Smooth muscle cell (in vitro differentiated cells): ENCODE data around the gene TSPAN31. TPM values are rescaled to one million over a fixed set of nuclear protein-coding genes. Genes with fewer than 3 reads are reported as not detected.

Experiments
- DNase-seq: peaks from one replicate; lab custom pipeline; 2025; ENCODE audit not compliant: unreplicated experiment; lab: John Stamatoyannopoulos, UW
- H2AFZ ChIP-seq: fragments of 200-600 bp; sonication (generic); 2 replicates; pipeline ENCODE4 v1.6.0; 2016; ENCODE audit warnings: antibody characterized with exemption, low read depth, mild to moderate bottlenecking
- H3F3A ChIP-seq: fragments of 200-600 bp; sonication (generic); 2 replicates; pipeline ENCODE4 v1.6.0; 2017; ENCODE audit warnings: antibody characterized with exemption, low read depth
- H3K27ac ChIP-seq: fragments of 200-600 bp; sonication (generic); 2 replicates; pipeline ENCODE4 v1.5.1; 2016; ENCODE audit warnings: low read depth, mild to moderate bottlenecking
- H3K27me3 ChIP-seq: fragments of 200-600 bp; sonication (generic); 2 replicates; pipeline ENCODE4 v1.6.1; 2016; ENCODE audit warnings: low read depth, mild to moderate bottlenecking
- H3K36me3 ChIP-seq: fragments of 200-600 bp; sonication (generic); 2 replicates; pipeline ENCODE4 v1.5.1; 2016; ENCODE audit warnings: low read depth
- H3K4me1 ChIP-seq: fragments of 200-600 bp; sonication (generic); 2 replicates; pipeline ENCODE4 v1.5.1; 2016; ENCODE audit warnings: low read depth
- H3K4me2 ChIP-seq: fragments of 200-600 bp; sonication (generic); 2 replicates; pipeline ENCODE4 v1.6.0; 2016; ENCODE audit warnings: mild to moderate bottlenecking
- H3K4me3 ChIP-seq: fragments of 200-600 bp; sonication (generic); 2 replicates; pipeline ENCODE4 v1.5.1; 2016; ENCODE audit warnings: mild to moderate bottlenecking
- H3K79me2 ChIP-seq: fragments of 200-600 bp; sonication (generic); 2 replicates; pipeline ENCODE4 v1.6.0; 2016; ENCODE audit warnings: low read depth, mild to moderate bottlenecking
- H3K9ac ChIP-seq: fragments of 200-600 bp; sonication (generic); 2 replicates; pipeline ENCODE4 v1.6.0; 2016; ENCODE audit warnings: low read depth
- H3K9me3 ChIP-seq: fragments of 200-600 bp; sonication (generic); replicated peaks from 2 replicates; pipeline ENCODE4 v1.5.1; 2016; ENCODE audit warnings: low read depth
- H4K20me1 ChIP-seq: fragments of 200-600 bp; sonication (generic); 2 replicates; pipeline ENCODE4 v1.6.0; 2016; ENCODE audit warnings: low read depth
- WGBS: methylation state at CpG from one replicate; pipeline ENCODE4 v1.1.7; 2016; ENCODE audit warnings: low lambda C conversion rate; 5-methylcytosine and 5-hydroxymethylcytosine counted together
- polyA plus RNA-seq: library from polyadenylated mRNA; unstranded; fragments of >200 nt; fragmentation: Nextera tagmentation; extraction: Ambion mirVana; gene quantifications from 2 replicates; pipeline ENCODE4 v1.2.1, GENCODE V29; 2016
- total RNA-seq: library from RNA; depleted of rRNA; stranded (reverse); fragments of >200 nt; gene quantifications from 2 replicates; pipeline ENCODE4 v1.2.3, GENCODE V29; 2014
- TF ChIP-seq, protein P1 (sequence below): fragments of 200-600 bp; sonication (generic); IDR thresholded peaks from 2 replicates; pipeline ENCODE4 v1.5.1; 2017; ENCODE audit warnings: borderline replicate concordance, mild to moderate bottlenecking, antibody characterized with exemption; ENCODE audit not compliant: insufficient read depth, poor library complexity, severe bottlenecking

TSPAN31 gene
- total and polyA plus RNA-seq, 2 experiments from 2014 or later = 55.1 to 68.0 TPM

DNA sequence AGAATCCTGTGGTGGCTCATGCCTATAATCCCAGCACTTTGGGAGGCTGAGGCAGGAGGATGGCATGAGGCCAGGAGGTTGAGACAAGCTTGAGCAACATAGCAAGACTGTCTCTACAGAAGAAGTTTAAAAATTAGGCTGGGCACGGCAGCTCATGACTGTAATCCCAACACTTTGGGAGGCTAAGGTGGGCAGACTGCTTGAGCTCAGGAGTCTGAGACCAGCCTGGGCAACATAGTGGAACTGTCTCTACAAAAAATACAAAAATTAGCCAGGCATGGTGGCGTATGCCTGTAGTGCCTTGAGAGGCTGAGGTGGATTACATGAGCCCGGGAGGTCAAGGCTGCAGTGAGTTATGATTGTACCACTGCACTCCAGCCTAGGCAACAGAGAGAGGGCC is 23.0 kb downstream of the TSPAN31 start:
- peaks cover 26% of the 10 kb centered on the region for H3K4me1 ChIP-seq
- no peaks in the 10 kb centered on the region for H3F3A ChIP-seq
- H3K79me2 ChIP-seq = no peaks in the 10 kb centered on the region
- H4K20me1 ChIP-seq = no peaks in the 10 kb centered on the region
- DNase-seq = no peak
- H3K27me3 ChIP-seq = peaks cover 55% of the 10 kb centered on the region
- no peak overlapping the region for H2AFZ ChIP-seq
- no peak overlapping the region for H3K27ac ChIP-seq
- TF ChIP-seq, protein P1, sequence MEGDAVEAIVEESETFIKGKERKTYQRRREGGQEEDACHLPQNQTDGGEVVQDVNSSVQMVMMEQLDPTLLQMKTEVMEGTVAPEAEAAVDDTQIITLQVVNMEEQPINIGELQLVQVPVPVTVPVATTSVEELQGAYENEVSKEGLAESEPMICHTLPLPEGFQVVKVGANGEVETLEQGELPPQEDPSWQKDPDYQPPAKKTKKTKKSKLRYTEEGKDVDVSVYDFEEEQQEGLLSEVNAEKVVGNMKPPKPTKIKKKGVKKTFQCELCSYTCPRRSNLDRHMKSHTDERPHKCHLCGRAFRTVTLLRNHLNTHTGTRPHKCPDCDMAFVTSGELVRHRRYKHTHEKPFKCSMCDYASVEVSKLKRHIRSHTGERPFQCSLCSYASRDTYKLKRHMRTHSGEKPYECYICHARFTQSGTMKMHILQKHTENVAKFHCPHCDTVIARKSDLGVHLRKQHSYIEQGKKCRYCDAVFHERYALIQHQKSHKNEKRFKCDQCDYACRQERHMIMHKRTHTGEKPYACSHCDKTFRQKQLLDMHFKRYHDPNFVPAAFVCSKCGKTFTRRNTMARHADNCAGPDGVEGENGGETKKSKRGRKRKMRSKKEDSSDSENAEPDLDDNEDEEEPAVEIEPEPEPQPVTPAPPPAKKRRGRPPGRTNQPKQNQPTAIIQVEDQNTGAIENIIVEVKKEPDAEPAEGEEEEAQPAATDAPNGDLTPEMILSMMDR = no peak
- H3K4me3 ChIP-seq = no peak overlapping the region
- no peak overlapping the region for H3K4me2 ChIP-seq
- no peak overlapping the region for H3K9ac ChIP-seq
- H3K36me3 ChIP-seq = no peaks in the 10 kb centered on the region
- WGBS = 100% methylated on average over 3 of the region's 3 CpGs
- no peaks in the 10 kb centered on the region for H3K9me3 ChIP-seq

DNA sequence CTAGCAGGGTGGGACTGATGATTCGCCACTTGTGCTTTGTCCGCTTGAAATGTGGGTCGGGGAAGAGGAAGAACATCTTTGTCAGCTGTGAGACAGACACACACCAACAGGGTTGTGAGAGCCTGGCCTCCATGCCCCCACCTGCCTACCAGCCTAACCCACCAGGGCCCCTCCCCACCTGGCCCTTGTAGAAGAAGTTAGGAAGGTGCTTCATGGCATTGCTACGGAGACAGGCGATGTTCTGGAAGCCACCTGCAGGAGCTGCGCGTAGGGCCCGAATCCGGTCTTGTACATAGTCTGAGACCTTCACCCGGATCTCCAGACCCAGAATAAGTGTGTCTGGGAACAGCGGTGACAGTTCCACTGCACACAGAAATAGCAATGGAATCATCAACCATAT is 24.8 kb downstream of the TSPAN31 start:
- peaks cover 38% of the 10 kb centered on the region for H3K27me3 ChIP-seq
- H3K9ac ChIP-seq = no peak overlapping the region
- no peaks in the 10 kb centered on the region for H3F3A ChIP-seq
- no peaks in the 10 kb centered on the region for H3K79me2 ChIP-seq
- no peak overlapping the region for H3K4me3 ChIP-seq
- H3K4me1 ChIP-seq = peaks cover 26% of the 10 kb centered on the region
- no peak for DNase-seq
- H3K9me3 ChIP-seq = no peaks in the 10 kb centered on the region
- H2AFZ ChIP-seq = no peak overlapping the region
- H3K27ac ChIP-seq = no peak overlapping the region
- WGBS = 97% methylated on average over 11 of the region's 11 CpGs
- TF ChIP-seq, protein P1 = no peak
- no peaks in the 10 kb centered on the region for H3K36me3 ChIP-seq
- H3K4me2 ChIP-seq = no peak overlapping the region
- no peaks in the 10 kb centered on the region for H4K20me1 ChIP-seq

DNA sequence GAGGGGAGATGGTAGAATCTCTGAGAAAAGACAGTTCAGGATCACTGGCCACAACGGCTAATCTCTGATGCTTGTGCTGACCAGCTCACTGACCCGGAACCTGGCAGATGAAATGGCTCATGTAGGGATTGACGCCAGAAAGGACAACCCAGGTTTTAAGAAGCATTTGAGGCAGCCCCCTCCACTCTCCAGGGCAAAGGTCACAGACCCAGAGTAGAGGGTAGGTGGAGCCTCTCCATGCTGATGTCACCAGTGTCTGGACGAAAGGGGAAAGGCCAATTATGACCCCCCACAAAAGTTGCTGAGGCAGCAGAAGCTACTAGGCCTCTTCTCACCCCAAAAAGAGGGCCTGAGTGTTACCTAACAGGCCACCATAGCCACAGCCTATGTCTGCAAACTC is 25.9 kb downstream of the TSPAN31 start:
- H3K4me2 ChIP-seq = peak overlapping the region; percentile 94
- TF ChIP-seq, protein P1 = no peak
- WGBS = 92% methylated on average over 4 of the region's 4 CpGs
- no peaks in the 10 kb centered on the region for H3K36me3 ChIP-seq
- peaks cover 20% of the 10 kb centered on the region for H3K4me1 ChIP-seq
- DNase-seq = no peak
- H3K27ac ChIP-seq = peak overlapping the region; percentile 95
- no peak overlapping the region for H3K4me3 ChIP-seq
- no peak overlapping the region for H2AFZ ChIP-seq
- no peaks in the 10 kb centered on the region for H4K20me1 ChIP-seq
- H3K9ac ChIP-seq = no peak overlapping the region
- no peaks in the 10 kb centered on the region for H3K79me2 ChIP-seq
- no peaks in the 10 kb centered on the region for H3K9me3 ChIP-seq
- H3F3A ChIP-seq = no peaks in the 10 kb centered on the region
- H3K27me3 ChIP-seq = peaks cover 27% of the 10 kb centered on the region

DNA sequence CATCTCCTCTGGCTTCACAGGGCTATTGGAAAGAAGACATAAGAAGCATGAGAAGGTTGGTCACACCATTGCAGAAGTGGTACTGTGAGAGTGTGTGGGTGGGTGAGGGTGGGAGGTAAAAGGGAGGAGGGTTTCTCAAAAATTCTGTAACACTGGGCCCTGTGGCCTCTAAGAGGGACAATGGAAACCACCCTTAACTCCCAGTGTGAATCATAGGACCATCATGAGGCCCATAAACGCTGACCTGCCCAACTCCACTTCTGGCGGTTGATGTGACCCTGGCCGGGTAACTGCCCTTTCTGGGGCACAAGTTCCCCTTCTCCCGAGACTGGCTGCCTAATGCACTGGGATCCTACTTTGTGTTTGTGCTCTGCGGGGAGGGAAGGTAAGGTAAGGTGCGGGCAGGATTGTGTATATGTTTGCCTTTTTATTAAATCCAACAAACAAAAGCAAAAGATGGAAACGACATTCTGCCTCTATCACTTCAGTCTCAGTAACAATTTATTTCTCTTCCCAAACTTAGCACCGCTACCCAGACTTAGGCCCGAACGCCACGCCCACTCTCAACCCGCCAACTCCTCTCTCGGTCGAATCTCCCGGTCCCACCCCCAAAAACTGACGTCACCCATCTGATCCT is 26.5 kb downstream of the TSPAN31 start:
- H3K4me2 ChIP-seq = peak overlapping the region; percentile 94
- 4% methylated on average over 16 of the region's 16 CpGs for WGBS
- H3F3A ChIP-seq = no peaks in the 10 kb centered on the region
- H3K27me3 ChIP-seq = peaks cover 20% of the 10 kb centered on the region
- peak overlapping the region; percentile 95 for H3K27ac ChIP-seq
- no peaks in the 10 kb centered on the region for H4K20me1 ChIP-seq
- no peak for DNase-seq
- H3K4me3 ChIP-seq = peak overlapping the region; percentile 88
- H3K4me1 ChIP-seq = peaks cover 14% of the 10 kb centered on the region
- no peaks in the 10 kb centered on the region for H3K36me3 ChIP-seq
- H3K79me2 ChIP-seq = no peaks in the 10 kb centered on the region
- no peaks in the 10 kb centered on the region for H3K9me3 ChIP-seq
- peak overlapping the region; percentile 98 for H2AFZ ChIP-seq
- peak overlapping the region; percentile 91 for H3K9ac ChIP-seq
- TF ChIP-seq, protein P1 = no peak
